Kidney epithelial cell (primary cell): Measurements from ENCODE around the gene EPM2A. TPM values are rescaled to one million over a fixed set of nuclear protein-coding genes. Genes with fewer than 3 reads are reported as not detected.

Experiments used
- DNase-seq: peaks from one replicate; pipeline ENCODE4 v3.0.0-alpha.2; 2010; ENCODE audit warnings: low read depth
- H3K27me3 ChIP-seq: 2 replicates; pipeline ENCODE4 v1.6.0; 2011; ENCODE audit warnings: low read length; ENCODE audit not compliant: control insufficient read depth, insufficient read depth
- H3K36me3 ChIP-seq: 2 replicates; pipeline ENCODE4 v1.5.1; 2011; ENCODE audit warnings: low read length; ENCODE audit not compliant: control insufficient read depth, insufficient read depth
- H3K4me3 ChIP-seq: 2 replicates; pipeline ENCODE4 v1.5.1; 2011; ENCODE audit warnings: low read depth, mild to moderate bottlenecking, control low read depth, low read length
- CTCF ChIP-seq: IDR thresholded peaks from 2 replicates; pipeline ENCODE4 v1.5.1; 2011; ENCODE audit warnings: mild to moderate bottlenecking, moderate library complexity, low read length, control low read depth, inconsistent platforms; ENCODE audit not compliant: insufficient read depth, poor library complexity, severe bottlenecking
- total RNA-seq: library from RNA; depleted of rRNA; stranded (reverse); fragments of >200 nt; gene quantifications from 2 replicates; pipeline ENCODE4 v1.2.3, GENCODE V29; 2015

Gene EPM2A
- total RNA-seq, 1 donor from 2014 or later = 7.3 TPM

GRCh38 chr6:145761584-145761983, 26.3 kb upstream of the EPM2A start:
- no peak for DNase-seq
- TF ChIP-seq CTCF = no peak
- Histone ChIP-seq H3K36me3 (no peaks in the 10 kb centered on the region), H3K27me3 (no peaks in the 10 kb centered on the region), H3K4me3 (no peak overlapping the region)

DNA sequence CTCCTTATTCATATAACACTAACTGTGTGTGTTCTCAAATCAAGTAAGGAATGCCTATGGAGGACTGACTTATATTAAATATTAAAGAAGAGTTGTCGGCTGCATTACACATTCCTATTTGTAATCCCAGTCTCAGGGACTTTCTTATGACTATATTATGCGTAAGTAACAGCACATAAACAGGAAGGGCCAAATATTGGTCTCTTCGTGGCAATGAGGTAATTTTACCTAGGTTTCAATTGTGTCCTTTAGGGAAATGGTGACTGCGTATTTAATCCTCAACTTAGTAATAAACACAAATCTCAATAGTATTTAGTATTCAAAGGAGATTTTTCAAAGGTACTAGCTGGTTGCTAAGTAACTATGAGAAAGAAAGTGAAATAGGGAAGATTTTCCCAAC, 22.8 kb upstream of the EPM2A start:
- no peaks in the 10 kb centered on the region for H3K27me3 ChIP-seq
- TF ChIP-seq CTCF = no peak
- DNase-seq = no peak
- no peaks in the 10 kb centered on the region for H3K36me3 ChIP-seq
- no peak overlapping the region for H3K4me3 ChIP-seq

DNA sequence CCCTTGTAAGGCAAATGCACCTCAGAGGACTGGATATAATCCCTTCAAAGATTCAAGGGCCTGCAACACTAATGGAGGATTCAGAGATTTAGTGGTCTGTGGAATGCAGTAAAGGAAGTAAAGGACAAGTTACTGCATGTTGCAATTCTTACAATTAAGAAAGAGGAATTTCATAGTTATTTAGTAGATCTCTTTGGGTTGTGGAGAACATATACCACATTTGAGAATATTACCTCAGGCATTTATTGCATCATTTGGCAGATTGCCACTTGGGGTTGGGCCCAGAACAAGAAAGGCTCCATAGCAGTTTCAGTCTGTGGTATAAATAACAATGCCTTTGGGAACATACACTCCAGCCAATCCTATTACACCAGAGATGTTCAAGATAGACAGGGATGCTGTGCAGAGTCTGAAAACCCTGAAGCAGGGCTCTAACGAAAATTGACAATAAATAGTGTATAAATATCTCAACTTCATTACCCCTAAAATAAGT, 20.9 kb upstream of the EPM2A start:
- DNase-seq = no peak
- no peak overlapping the region for H3K4me3 ChIP-seq
- TF ChIP-seq CTCF = no peak
- no peaks in the 10 kb centered on the region for H3K36me3 ChIP-seq
- no peaks in the 10 kb centered on the region for H3K27me3 ChIP-seq

GRCh38 chr6:145755682-145756081, 20.4 kb upstream of the EPM2A start:
- H3K4me3 ChIP-seq = no peak overlapping the region
- H3K27me3 ChIP-seq = no peaks in the 10 kb centered on the region
- no peak for DNase-seq
- no peaks in the 10 kb centered on the region for H3K36me3 ChIP-seq
- no peak for TF ChIP-seq CTCF

- no peak for TF ChIP-seq CTCF
- no peak for DNase-seq
These were observed 17.3 kb upstream of the EPM2A start for GRCh38 chr6:145752638-145753037.

GRCh38 chr6:145749632-145750031, 14.3 kb upstream of the EPM2A start:
- Histone ChIP-seq H3K36me3 (no peaks in the 10 kb centered on the region), H3K27me3 (no peaks in the 10 kb centered on the region), H3K4me3 (no peak overlapping the region)
- DNase-seq = peak; percentile 10
- no peak for TF ChIP-seq CTCF

More at GRCh38 chr6:145752638-145753037, 17.3 kb upstream of the EPM2A start:
- Histone ChIP-seq H3K27me3 (no peaks in the 10 kb centered on the region), H3K4me3 (no peak overlapping the region), H3K36me3 (no peaks in the 10 kb centered on the region)
